Mesendoderm (in vitro differentiated cells): ENCODE measurements around the gene SNRPD2.

Experiments used
- DNase-seq: peaks from one replicate; pipeline ENCODE4 v3.0.0; 2013
- H2AK5ac ChIP-seq: 2 replicates; pipeline ENCODE4 v1.6.1; 2013; ENCODE audit warnings: low read length, inconsistent platforms
- H2BK120ac ChIP-seq: 2 replicates; pipeline ENCODE4 v1.6.1; 2013; ENCODE audit warnings: low read depth, mild to moderate bottlenecking, low read length, moderate library complexity, mixed read lengths
- H2BK15ac ChIP-seq: replicated peaks from 2 replicates; pipeline ENCODE4 v1.6.1; 2013; ENCODE audit warnings: low read depth, mild to moderate bottlenecking, moderate library complexity
- H2BK5ac ChIP-seq: 2 replicates; pipeline ENCODE4 v1.6.1; 2013; ENCODE audit warnings: low read length, inconsistent platforms
- H3K18ac ChIP-seq: 2 replicates; pipeline ENCODE4 v1.6.1; 2013; ENCODE audit warnings: mild to moderate bottlenecking, low read length, mixed read lengths
- H3K23ac ChIP-seq: one replicate; pipeline ENCODE4 v1.6.1; 2013; ENCODE audit warnings: low read length
- H3K27ac ChIP-seq: 2 replicates; pipeline ENCODE4 v1.5.1; 2013; ENCODE audit warnings: low read depth, mild to moderate bottlenecking, inconsistent platforms, low read length, moderate library complexity
- H3K27me3 ChIP-seq: 2 replicates; pipeline ENCODE4 v1.6.1; 2013; ENCODE audit warnings: low read length, control low read depth, mild to moderate bottlenecking, inconsistent platforms; ENCODE audit not compliant: insufficient read depth, poor library complexity
- H3K36me3 ChIP-seq: 2 replicates; pipeline ENCODE4 v1.6.1; 2013; ENCODE audit warnings: low read length, inconsistent platforms; ENCODE audit not compliant: control insufficient read depth, insufficient read depth
- H3K4ac ChIP-seq: one replicate; pipeline ENCODE4 v1.6.1; 2013; ENCODE audit warnings: low read depth, mild to moderate bottlenecking, low read length, moderate library complexity
- H3K4me1 ChIP-seq: 2 replicates; pipeline ENCODE4 v1.6.1; 2013; ENCODE audit warnings: low read depth, low read length, inconsistent platforms; ENCODE audit not compliant: control insufficient read depth
- H3K4me2 ChIP-seq: 2 replicates; pipeline ENCODE4 v1.6.1; 2013; ENCODE audit warnings: low read length
- H3K4me3 ChIP-seq: 2 replicates; pipeline ENCODE4 v1.5.1; 2013; ENCODE audit warnings: mild to moderate bottlenecking, low read length
- H3K56ac ChIP-seq: one replicate; pipeline ENCODE4 v1.6.1; 2013; ENCODE audit warnings: low read length
- H3K79me1 ChIP-seq: 2 replicates; pipeline ENCODE4 v1.6.1; 2013; ENCODE audit warnings: low read length, inconsistent platforms
- H3K79me2 ChIP-seq: 2 replicates; pipeline ENCODE4 v1.6.1; 2013; ENCODE audit warnings: mild to moderate bottlenecking, low read length; ENCODE audit not compliant: control insufficient read depth, insufficient read depth
- H3K9ac ChIP-seq: 2 replicates; pipeline ENCODE4 v1.6.1; 2013; ENCODE audit warnings: low read length, inconsistent platforms
- H4K5ac ChIP-seq: one replicate; pipeline ENCODE4 v1.6.1; 2013; ENCODE audit warnings: low read length
- H4K8ac ChIP-seq: one replicate; pipeline ENCODE4 v1.6.1; 2013; ENCODE audit warnings: low read depth, mild to moderate bottlenecking, control low read depth, low read length, moderate library complexity
- WGBS: extraction: QIAGEN DNeasy Blood & Tissue Kit; methylation state at CpG from one replicate; pipeline ENCODE4 v1.1.7; 2013; ENCODE audit warnings: low lambda C conversion rate, missing lambda C conversion rate; ENCODE audit not compliant: insufficient coverage; ENCODE audit errors: extremely low coverage; 5-methylcytosine and 5-hydroxymethylcytosine counted together

SNRPD2 gene

DNA sequence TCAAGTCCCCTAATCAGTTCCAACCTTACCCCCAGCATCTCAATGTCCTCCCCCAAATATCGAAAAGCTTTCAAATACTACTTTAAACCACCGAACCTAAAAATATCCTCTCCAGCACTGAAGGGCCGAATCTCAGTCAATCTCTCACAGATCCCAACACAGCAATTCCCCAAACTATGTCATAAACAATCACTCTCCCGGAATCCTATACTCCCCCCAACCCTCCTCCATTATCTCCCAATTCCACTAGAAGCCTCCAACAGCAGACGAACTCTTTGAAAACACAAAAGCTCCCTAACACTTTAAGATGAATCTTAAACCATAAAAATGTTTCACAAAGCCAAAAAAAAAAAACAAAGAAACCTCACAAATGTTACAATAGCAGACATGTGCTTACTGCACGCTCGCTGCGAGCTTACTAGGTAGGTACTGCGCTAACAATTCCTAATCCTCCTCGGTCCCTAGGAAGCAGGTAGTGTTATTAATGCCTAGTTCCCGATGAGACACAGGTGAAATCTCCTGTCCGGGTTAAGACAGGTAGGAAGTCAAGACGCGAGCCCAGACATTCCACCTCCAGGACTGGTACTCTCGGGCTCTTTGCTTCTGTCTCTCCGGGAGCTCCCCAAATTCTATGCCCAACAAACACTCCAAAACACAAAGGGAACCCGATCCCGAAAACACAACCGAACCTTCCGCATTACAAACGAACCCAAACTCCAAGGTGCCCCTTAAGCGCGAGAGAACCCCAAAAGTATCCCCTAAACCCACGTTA is 24.8 kb upstream of the SNRPD2 start:
- no peak overlapping the region for H3K27ac ChIP-seq
- DNase-seq = peak; percentile 50
- peak overlapping the region; percentile 99 for H3K4me2 ChIP-seq

DNA sequence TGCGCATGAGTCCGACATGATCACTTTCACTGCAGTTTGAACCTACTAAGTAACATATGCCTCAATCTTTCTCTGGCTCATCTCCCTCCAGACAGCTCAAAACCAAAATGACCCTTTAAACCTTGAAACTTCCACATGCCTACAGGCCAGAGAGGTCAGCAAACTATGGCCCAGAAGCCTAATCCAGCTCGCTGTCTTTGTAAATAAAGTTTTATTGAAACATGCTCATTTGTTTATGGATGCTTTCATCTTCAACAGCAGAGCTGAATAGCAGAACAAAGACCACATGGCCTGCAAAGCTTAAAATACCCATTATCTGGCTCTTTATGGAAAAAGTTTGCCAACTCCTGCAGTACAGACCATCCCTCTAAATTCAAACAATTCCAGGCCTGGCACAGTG is 23.4 kb upstream of the SNRPD2 start:
- peak overlapping the region; percentile 27 for H3K9ac ChIP-seq
- H3K79me1 ChIP-seq = peaks cover 17% of the 10 kb centered on the region
- no peak overlapping the region for H2BK15ac ChIP-seq
- H3K36me3 ChIP-seq = peaks cover 2% of the 10 kb centered on the region
- no peak overlapping the region for H4K5ac ChIP-seq
- no CpG with 5 or more reads among the region's 3 CpGs for WGBS
- no peak overlapping the region for H2BK120ac ChIP-seq
- no peak overlapping the region for H2BK5ac ChIP-seq
- H3K79me2 ChIP-seq = peaks cover 30% of the 10 kb centered on the region
- no peak overlapping the region for H3K27ac ChIP-seq
- H3K18ac ChIP-seq = no peak overlapping the region
- no peak overlapping the region for H3K4me3 ChIP-seq
- H3K27me3 ChIP-seq = no peaks in the 10 kb centered on the region
- no peak for DNase-seq
- no peak overlapping the region for H4K8ac ChIP-seq
- no peaks in the 10 kb centered on the region for H3K4me1 ChIP-seq
- H3K4ac ChIP-seq = no peak overlapping the region
- H3K4me2 ChIP-seq = no peak overlapping the region
- H2AK5ac ChIP-seq = no peak overlapping the region
- no peak overlapping the region for H3K23ac ChIP-seq
- H3K56ac ChIP-seq = peak overlapping the region; percentile 34

More for the DNA sequence above, 24.8 kb upstream of the SNRPD2 start:
- Histone ChIP-seq H4K8ac (no peak overlapping the region), H3K23ac (no peak overlapping the region), H2BK15ac (no peak overlapping the region), H3K4ac (no peak overlapping the region), H3K79me2 (peaks cover 30% of the 10 kb centered on the region), H3K4me3 (peak overlapping the region; percentile 64), H2BK5ac (peak overlapping the region; percentile 64), H3K18ac (peak overlapping the region; percentile 40), H2AK5ac (peak overlapping the region; percentile 87), H3K36me3 (peaks cover 2% of the 10 kb centered on the region), H4K5ac (no peak overlapping the region), H3K4me1 (no peaks in the 10 kb centered on the region), H2BK120ac (no peak overlapping the region), H3K9ac (peak overlapping the region; percentile 94), H3K27me3 (no peaks in the 10 kb centered on the region), H3K56ac (peak overlapping the region; percentile 94), H3K79me1 (peaks cover 17% of the 10 kb centered on the region)
- WGBS = no CpG with 5 or more reads among the region's 24 CpGs

DNA sequence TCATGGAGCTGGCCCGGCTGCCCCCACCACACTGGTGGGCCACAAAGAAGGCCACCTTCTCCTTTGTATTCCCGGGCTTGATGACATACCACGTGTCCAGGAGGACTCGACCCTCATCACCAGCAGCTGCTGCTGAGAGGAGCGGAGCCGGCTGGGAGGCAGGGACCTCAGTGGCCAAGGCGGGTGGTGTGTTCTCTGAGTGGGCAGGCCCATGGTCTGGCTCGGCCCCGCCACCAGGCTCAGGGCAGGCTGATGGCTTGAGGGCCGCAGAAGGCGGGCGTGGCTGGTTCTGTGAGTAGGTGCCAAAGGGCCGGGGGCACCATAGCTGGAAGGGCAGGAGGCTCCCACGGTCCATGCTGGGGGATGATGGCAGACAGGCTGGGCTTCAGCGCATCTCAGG is 21.4 kb upstream of the SNRPD2 start:
- H3K4me3 ChIP-seq = no peak overlapping the region
- peaks cover 30% of the 10 kb centered on the region for H3K79me2 ChIP-seq
- H2AK5ac ChIP-seq = no peak overlapping the region
- no peak overlapping the region for H4K5ac ChIP-seq
- no peak overlapping the region for H2BK120ac ChIP-seq
- H3K9ac ChIP-seq = no peak overlapping the region
- H3K4me2 ChIP-seq = no peak overlapping the region
- H3K23ac ChIP-seq = no peak overlapping the region
- H3K79me1 ChIP-seq = peaks cover 17% of the 10 kb centered on the region
- H3K36me3 ChIP-seq = peaks cover 2% of the 10 kb centered on the region
- no peak overlapping the region for H4K8ac ChIP-seq
- H2BK5ac ChIP-seq = no peak overlapping the region
- no peak overlapping the region for H3K56ac ChIP-seq
- H3K18ac ChIP-seq = no peak overlapping the region
- no peak overlapping the region for H3K27ac ChIP-seq
- H2BK15ac ChIP-seq = no peak overlapping the region
- no peak for DNase-seq
- H3K4ac ChIP-seq = no peak overlapping the region
- H3K27me3 ChIP-seq = no peaks in the 10 kb centered on the region
- H3K4me1 ChIP-seq = no peaks in the 10 kb centered on the region
- WGBS = no CpG with 5 or more reads among the region's 15 CpGs

DNA sequence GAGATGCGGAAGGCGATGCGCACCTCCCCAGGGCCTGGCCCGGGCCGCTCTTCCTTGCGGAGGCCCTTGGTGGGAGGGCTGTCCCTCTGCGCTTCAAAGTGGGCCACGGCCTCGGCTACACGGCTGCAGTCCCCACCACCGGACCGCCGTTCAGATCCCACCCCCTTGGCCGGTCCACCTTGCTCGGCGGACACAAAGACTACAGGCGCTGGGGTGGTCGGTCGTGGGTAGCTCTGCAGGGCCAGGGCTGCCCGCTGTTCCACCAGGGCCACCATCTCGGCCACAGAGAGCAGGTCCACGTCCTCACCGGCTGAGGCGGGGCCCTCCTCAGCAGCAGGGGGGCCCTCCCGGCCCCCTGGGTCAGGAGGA is 20.9 kb upstream of the SNRPD2 start:
- H3K27ac ChIP-seq = no peak overlapping the region
- H3K79me1 ChIP-seq = peaks cover 17% of the 10 kb centered on the region
- H3K56ac ChIP-seq = no peak overlapping the region
- WGBS = no CpG with 5 or more reads among the region's 25 CpGs
- H3K23ac ChIP-seq = no peak overlapping the region
- H2BK15ac ChIP-seq = no peak overlapping the region
- no peak overlapping the region for H2AK5ac ChIP-seq
- no peak for DNase-seq
- H3K79me2 ChIP-seq = peaks cover 30% of the 10 kb centered on the region
- peaks cover 2% of the 10 kb centered on the region for H3K36me3 ChIP-seq
- H3K4me2 ChIP-seq = no peak overlapping the region
- no peak overlapping the region for H3K4me3 ChIP-seq
- no peaks in the 10 kb centered on the region for H3K27me3 ChIP-seq
- no peak overlapping the region for H3K9ac ChIP-seq
- H3K18ac ChIP-seq = no peak overlapping the region
- no peak overlapping the region for H4K5ac ChIP-seq
- no peaks in the 10 kb centered on the region for H3K4me1 ChIP-seq
- no peak overlapping the region for H3K4ac ChIP-seq
- H2BK120ac ChIP-seq = no peak overlapping the region
- no peak overlapping the region for H2BK5ac ChIP-seq
- H4K8ac ChIP-seq = no peak overlapping the region

DNA sequence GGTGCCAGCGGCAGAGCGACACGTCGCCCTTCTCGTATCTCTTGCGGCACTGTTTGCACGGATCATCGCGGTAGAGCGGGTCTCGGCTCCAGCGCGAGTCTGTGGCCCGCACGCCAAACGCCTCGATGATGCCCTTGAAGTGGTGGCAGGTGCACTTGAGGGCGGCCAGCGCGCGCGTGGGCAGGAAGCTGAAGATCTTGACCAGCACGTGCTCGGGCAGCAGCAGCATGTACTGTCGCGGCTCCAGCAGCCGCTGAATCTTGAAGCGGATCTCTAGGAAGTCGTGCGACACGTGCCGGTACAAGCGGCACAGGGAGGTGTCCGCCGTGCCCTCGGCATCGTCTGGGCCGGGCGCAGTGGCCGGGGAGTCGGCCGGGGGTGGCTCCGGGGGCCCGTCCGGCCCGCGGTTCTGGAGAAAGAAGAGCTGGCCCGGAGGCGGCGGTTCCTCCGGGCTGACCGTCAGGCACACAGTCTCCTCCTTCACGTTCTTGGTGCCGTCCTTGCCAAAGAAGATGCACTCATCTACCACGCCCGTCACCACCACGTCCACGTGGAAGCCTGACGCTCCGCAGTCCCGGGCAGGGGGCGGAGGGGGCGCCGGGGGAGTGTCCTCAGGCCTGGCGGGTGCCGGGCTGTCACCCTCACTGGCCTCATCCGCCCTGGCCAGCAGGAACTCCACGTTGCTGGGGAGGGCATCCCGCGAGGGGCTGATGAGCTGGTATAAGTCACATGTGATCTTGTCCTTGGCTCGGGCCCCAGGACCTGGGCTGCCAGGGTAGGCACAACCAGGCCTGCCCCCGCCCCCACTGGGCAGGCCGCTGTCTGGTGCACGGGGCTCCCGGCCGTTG is 20.3 kb upstream of the SNRPD2 start:
- Histone ChIP-seq H3K23ac (no peak overlapping the region), H3K79me2 (peaks cover 30% of the 10 kb centered on the region), H2AK5ac (no peak overlapping the region), H2BK15ac (no peak overlapping the region), H3K27me3 (no peaks in the 10 kb centered on the region), H3K9ac (no peak overlapping the region), H3K4me2 (no peak overlapping the region), H3K4me1 (no peaks in the 10 kb centered on the region), H3K4ac (no peak overlapping the region), H3K27ac (no peak overlapping the region), H4K8ac (no peak overlapping the region), H4K5ac (no peak overlapping the region), H3K36me3 (peaks cover 2% of the 10 kb centered on the region), H3K18ac (no peak overlapping the region), H3K79me1 (peaks cover 17% of the 10 kb centered on the region), H2BK120ac (no peak overlapping the region), H2BK5ac (no peak overlapping the region), H3K56ac (no peak overlapping the region), H3K4me3 (no peak overlapping the region)
- no CpG with 5 or more reads among the region's 76 CpGs for WGBS
- DNase-seq = no peak
